ENCODE data around the gene CCT8L2.
"Not testable (repeated sequence)": the region's sequence is repeated elsewhere in the genome, so short reads cannot be mapped to it uniquely, and the experiment has no call there.

DNA sequence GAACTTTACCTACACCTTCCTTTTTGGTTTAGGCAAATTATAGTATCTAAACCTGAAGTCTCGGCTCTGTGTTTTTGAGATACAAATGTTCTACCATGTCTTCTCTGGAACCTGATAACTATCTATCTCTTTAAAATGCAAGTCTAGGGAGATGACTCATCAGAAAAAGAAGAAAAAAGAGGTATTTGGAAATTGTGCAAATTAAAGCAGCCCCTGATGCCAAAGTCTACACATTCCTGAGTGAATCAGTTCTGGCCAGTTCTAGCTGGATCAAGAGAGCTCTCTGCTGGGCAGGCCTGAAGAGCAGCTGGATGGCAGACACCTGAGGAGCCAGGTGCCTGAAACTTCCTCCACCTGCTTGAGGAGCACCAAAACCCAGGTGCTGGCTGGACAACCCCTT is 49.3 kb downstream of the CCT8L2 start:
- not testable (repeated sequence) for TF ChIP-seq CTCF (IDR thresholded peaks at IDR 0.05; ENCODE audit: low read depth, low read length, missing input control); JUND (IDR thresholded peaks at IDR 0.05); RAD21 (IDR thresholded peaks at IDR 0.05)

All from liver (tissue), 3 donors.